ENCODE measurements around the gene ST8SIA4. TPM values are rescaled to one million over a fixed set of nuclear protein-coding genes. Genes with fewer than 3 reads are reported as not detected.

The ST8SIA4 gene
- total and polyA plus RNA-seq, 12 donors = 0.70 to 12.9 (median 4.5) TPM

DNA sequence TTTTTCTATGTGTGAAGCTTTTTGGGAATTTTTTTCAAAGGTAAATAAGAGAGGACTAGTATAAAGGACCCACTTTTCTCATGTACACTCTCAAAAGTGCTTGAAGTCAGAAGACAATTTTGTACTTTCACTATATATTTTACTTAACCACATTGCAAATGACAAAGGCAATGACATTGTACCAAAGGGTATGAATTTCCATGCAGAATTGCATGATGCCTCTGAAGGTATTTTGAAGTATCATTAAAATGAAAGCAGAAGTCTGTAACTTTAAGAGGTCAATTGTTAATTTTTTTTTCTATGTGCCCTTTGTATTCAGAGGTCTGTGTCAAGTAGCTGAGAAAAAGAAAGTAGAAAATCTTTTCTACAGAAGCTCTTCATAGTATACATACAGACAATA is 84.7 kb downstream of the ST8SIA4 start:
- H3K9me3 ChIP-seq = no peaks in the 10 kb centered on the region
- no peaks in the 10 kb centered on the region for H3K27me3 ChIP-seq
- H3K36me3 ChIP-seq = no peaks in the 10 kb centered on the region
- peaks cover 0 to 27% (median 0%) of the 10 kb centered on the region in 9 donors for H3K4me1 ChIP-seq
- TF ChIP-seq, protein P1, sequence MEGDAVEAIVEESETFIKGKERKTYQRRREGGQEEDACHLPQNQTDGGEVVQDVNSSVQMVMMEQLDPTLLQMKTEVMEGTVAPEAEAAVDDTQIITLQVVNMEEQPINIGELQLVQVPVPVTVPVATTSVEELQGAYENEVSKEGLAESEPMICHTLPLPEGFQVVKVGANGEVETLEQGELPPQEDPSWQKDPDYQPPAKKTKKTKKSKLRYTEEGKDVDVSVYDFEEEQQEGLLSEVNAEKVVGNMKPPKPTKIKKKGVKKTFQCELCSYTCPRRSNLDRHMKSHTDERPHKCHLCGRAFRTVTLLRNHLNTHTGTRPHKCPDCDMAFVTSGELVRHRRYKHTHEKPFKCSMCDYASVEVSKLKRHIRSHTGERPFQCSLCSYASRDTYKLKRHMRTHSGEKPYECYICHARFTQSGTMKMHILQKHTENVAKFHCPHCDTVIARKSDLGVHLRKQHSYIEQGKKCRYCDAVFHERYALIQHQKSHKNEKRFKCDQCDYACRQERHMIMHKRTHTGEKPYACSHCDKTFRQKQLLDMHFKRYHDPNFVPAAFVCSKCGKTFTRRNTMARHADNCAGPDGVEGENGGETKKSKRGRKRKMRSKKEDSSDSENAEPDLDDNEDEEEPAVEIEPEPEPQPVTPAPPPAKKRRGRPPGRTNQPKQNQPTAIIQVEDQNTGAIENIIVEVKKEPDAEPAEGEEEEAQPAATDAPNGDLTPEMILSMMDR (IDR thresholded peaks at IDR 0.05) = no peak
- DNase-seq = no peak
- intact Hi-C loops (cut with DNase I) = loop anchor here in 1 of 10 donors (5.0 kb wide), 1 partner anchor 84 kb away; the partner anchor contains the start of gene ST8SIA4
- H3K4me3 ChIP-seq = peak overlapping the region in 2 of 10 donors; percentile 2 to 18
- no peak for ATAC-seq
- no peak overlapping the region for H3K27ac ChIP-seq

DNA sequence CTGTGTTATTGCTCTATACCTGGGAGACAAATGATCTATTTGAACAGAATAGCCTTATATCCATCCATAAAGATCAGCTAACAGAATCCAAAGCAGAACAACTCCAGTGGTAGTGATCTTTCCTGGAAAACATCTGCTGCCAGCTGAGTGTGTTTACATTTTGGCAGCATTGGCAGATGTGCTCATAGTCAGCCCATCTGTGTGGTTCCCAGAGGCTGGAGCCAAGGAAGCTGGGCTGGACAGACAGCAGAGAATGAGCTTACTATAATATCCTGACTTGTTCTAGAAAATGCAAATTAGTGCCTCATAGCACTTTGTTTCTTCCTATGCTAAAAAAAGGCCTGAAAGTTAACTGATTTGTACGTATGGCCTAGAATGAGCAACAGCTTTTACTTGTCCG is 99.7 kb downstream of the ST8SIA4 start:
- intact Hi-C loops (cut with DNase I) = no loop called here
- no peak overlapping the region for H3K27ac ChIP-seq
- H3K4me1 ChIP-seq = no peaks in the 10 kb centered on the region
- TF ChIP-seq, protein P1 (IDR thresholded peaks at IDR 0.05) = no peak
- ATAC-seq (no peak), DNase-seq (no peak)
- WGBS, 2 donors = 80 to 84% methylated on average over 2 of the region's 2 CpGs
- H3K9me3 ChIP-seq = peaks cover 0 to 19% (median 0%) of the 10 kb centered on the region in 11 donors
- H3K4me3 ChIP-seq = no peak overlapping the region
- H3K36me3 ChIP-seq = no peaks in the 10 kb centered on the region
- no peaks in the 10 kb centered on the region for H3K27me3 ChIP-seq

DNA sequence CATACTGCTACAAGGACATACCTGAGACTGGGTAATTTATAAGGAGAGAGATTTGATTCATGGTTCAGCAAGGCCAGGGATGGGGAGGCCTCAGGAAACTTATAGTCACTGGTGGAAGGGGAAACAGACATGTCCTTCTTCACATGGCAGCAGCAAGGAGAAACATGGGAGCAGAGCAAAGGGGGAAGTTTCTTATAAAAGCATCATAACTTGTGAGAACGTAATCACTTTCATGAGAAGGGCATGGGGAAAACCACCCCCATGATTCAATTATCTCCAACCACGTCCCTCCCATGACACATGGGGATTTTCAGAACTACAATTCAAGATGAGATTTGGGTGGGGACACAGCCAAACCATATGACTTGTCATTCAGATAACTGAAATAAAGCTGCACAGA is 100.9 kb downstream of the ST8SIA4 start:
- intact Hi-C loops (cut with DNase I) = no loop called here
- peaks cover 0 to 19% (median 0%) of the 10 kb centered on the region in 11 donors for H3K9me3 ChIP-seq
- H3K27me3 ChIP-seq = no peaks in the 10 kb centered on the region
- H3K4me3 ChIP-seq = no peak overlapping the region
- 80% methylated on average over 2 of the region's 2 CpGs for WGBS, 2 donors
- H3K4me1 ChIP-seq = no peaks in the 10 kb centered on the region
- no peak overlapping the region for H3K27ac ChIP-seq
- DNase-seq (no peak), ATAC-seq (no peak)
- H3K36me3 ChIP-seq = no peaks in the 10 kb centered on the region
- TF ChIP-seq, protein P1 (IDR thresholded peaks at IDR 0.05) = no peak

DNA sequence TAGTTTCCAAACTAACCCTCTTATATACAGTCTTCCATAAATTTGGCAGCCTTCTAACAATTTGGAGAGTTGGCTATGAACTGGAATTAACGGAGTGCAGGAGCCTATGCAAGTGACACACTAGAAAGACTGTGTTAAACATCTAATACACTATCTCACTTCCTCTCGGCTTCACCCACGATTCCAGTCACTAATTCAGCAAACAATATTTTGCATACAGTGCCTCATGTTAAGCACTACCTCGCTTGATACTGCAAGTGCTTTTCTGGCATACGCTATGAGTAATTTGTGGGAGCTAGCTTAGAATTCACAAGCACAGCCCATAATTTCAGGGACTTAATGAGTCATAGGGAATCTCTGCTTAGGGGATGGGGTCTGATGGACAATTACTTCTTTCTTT is 102.5 kb downstream of the ST8SIA4 start:
- intact Hi-C loops (cut with DNase I) = no loop called here
- peaks cover 0 to 19% (median 0%) of the 10 kb centered on the region in 11 donors for H3K9me3 ChIP-seq
- ATAC-seq (no peak), DNase-seq (no peak)
- no peaks in the 10 kb centered on the region for H3K27me3 ChIP-seq
- H3K27ac ChIP-seq = no peak overlapping the region
- TF ChIP-seq, protein P1 (IDR thresholded peaks at IDR 0.05) = no peak
- no peak overlapping the region for H3K4me3 ChIP-seq
- no peaks in the 10 kb centered on the region for H3K36me3 ChIP-seq
- no peaks in the 10 kb centered on the region for H3K4me1 ChIP-seq
- 76 to 86% methylated on average over 5 of the region's 5 CpGs for WGBS, 2 donors
